HepG2 (cell line): ENCODE data around the gene SLC22A7. TPM values are rescaled to one million over a fixed set of nuclear protein-coding genes. Genes with fewer than 3 reads are reported as not detected.
A peak's percentile ranks its signal among the peaks of the same experiment; 100 is the strongest.

ENCODE experiments used
- AKAP8 ChIP-seq: sonication (generic); formaldehyde crosslinking; IDR thresholded peaks from 2 replicates; pipeline ENCODE4 v1.5.1; 2020; ENCODE audit warnings: mild to moderate bottlenecking, missing genetic modification reagents
- BORCS8-MEF2B ChIP-seq: sonication (generic); formaldehyde crosslinking; IDR thresholded peaks from 2 replicates; pipeline ENCODE4 v1.8.0; 2022; ENCODE audit warnings: mild to moderate bottlenecking, missing genetic modification reagents
- CCDC6 ChIP-seq: sonication (generic); formaldehyde crosslinking; IDR thresholded peaks from 2 replicates; pipeline ENCODE4 v1.8.1; 2022; ENCODE audit warnings: mild to moderate bottlenecking, missing genetic modification reagents, moderate library complexity
- CREB1 ChIP-seq, 2 experiments: fragments of 450-650 bp in 1 of 2; IDR thresholded peaks; 2 replicates each; pipeline ENCODE4 v1.6.1; 2016 to 2017; ENCODE audit warnings: control low read depth in 1 of 2, mild to moderate bottlenecking in 1 of 2, missing compliant biosample characterization in 1 of 2, missing genetic modification characterization in 1 of 2
- ETV6 ChIP-seq: sonication (generic); formaldehyde crosslinking; conservative IDR thresholded peaks from 2 replicates; pipeline ENCODE4 v1.4.0; 2020; ENCODE audit warnings: missing genetic modification reagents
- FOXK1 ChIP-seq: sonication (generic); formaldehyde crosslinking; IDR thresholded peaks from 2 replicates; pipeline ENCODE4 v1.4.0; 2020; ENCODE audit warnings: low read depth, missing genetic modification reagents, borderline replicate concordance
- HES4 ChIP-seq: sonication (generic); formaldehyde crosslinking; IDR thresholded peaks from 2 replicates; pipeline ENCODE4 v1.9.0; 2021; ENCODE audit warnings: mild to moderate bottlenecking, missing genetic modification reagents, borderline replicate concordance
- HOXA3 ChIP-seq: sonication (generic); formaldehyde crosslinking; IDR thresholded peaks from 2 replicates; pipeline ENCODE4 v1.5.0; 2020; ENCODE audit warnings: missing genetic modification reagents
- PHF21A ChIP-seq: sonication (generic); formaldehyde crosslinking; IDR thresholded peaks from 2 replicates; pipeline ENCODE4 v1.5.0; 2020; ENCODE audit warnings: mild to moderate bottlenecking, missing genetic modification reagents
- POLR2AphosphoS5 ChIP-seq: IDR thresholded peaks from 2 replicates; pipeline ENCODE4 v1.6.1; 2012; ENCODE audit warnings: low read depth, low read length
- PPARG ChIP-seq: conservative IDR thresholded peaks from 2 replicates; pipeline ENCODE4 v1.6.1; 2016; ENCODE audit warnings: missing biosample characterization, missing genetic modification reagents
- RARG ChIP-seq: sonication (generic); formaldehyde crosslinking; IDR thresholded peaks from 2 replicates; pipeline ENCODE4 v1.4.0; 2020; ENCODE audit warnings: low read depth, mild to moderate bottlenecking, missing genetic modification reagents
- SCMH1 ChIP-seq: sonication (generic); formaldehyde crosslinking; IDR thresholded peaks from 2 replicates; pipeline ENCODE4 v1.9.0; 2021; ENCODE audit warnings: missing genetic modification reagents, mild to moderate bottlenecking, borderline replicate concordance
- SP5 ChIP-seq: IDR thresholded peaks from 2 replicates; pipeline ENCODE4 v1.6.1; 2016; ENCODE audit warnings: low read depth, borderline replicate concordance
- SRSF1 ChIP-seq: fragments of 200-400 bp; formaldehyde crosslinking; optimal IDR thresholded peaks from 2 replicates; pipeline ENCODE3; 2017; ENCODE audit warnings: mild to moderate bottlenecking, low read depth, low read length, moderate library complexity
- YY1 ChIP-seq: IDR thresholded peaks from 2 replicates; pipeline ENCODE4 v1.6.1; 2011; ENCODE audit warnings: low read length, low read depth, moderate library complexity, mild to moderate bottlenecking; ENCODE audit not compliant: insufficient read depth, insufficient replicate concordance
- ZNF136 ChIP-seq: sonication (generic); formaldehyde crosslinking; IDR thresholded peaks from 2 replicates; pipeline ENCODE4 v1.8.1; 2022; ENCODE audit warnings: low read depth, mild to moderate bottlenecking, moderate library complexity, missing genetic modification reagents
- ZNF180 ChIP-seq: sonication (generic); formaldehyde crosslinking; IDR thresholded peaks from 2 replicates; pipeline ENCODE4 v1.4.0; 2020; ENCODE audit warnings: low read depth, missing genetic modification reagents, borderline replicate concordance
- ZNF34 ChIP-seq: sonication (generic); formaldehyde crosslinking; IDR thresholded peaks from 2 replicates; pipeline ENCODE4 v1.4.0; 2020; ENCODE audit warnings: mild to moderate bottlenecking, missing genetic modification reagents, borderline replicate concordance
- ZNF761 ChIP-seq: sonication (generic); formaldehyde crosslinking; conservative IDR thresholded peaks from 2 replicates; pipeline ENCODE4 v1.4.0; 2020; ENCODE audit warnings: mild to moderate bottlenecking, missing genetic modification reagents
- ZSCAN25 ChIP-seq: sonication (generic); formaldehyde crosslinking; IDR thresholded peaks from 2 replicates; pipeline ENCODE4 v1.8.0; 2022; ENCODE audit warnings: mild to moderate bottlenecking, missing genetic modification reagents
- polyA plus RNA-seq, 8 experiments: library from polyadenylated mRNA; depleted of rRNA in 3 of 8; stranded (reverse) in 7 of 8; unstranded in 1 of 8; fragments of >200 nt; fragmentation: Illumina TruSeq in 4 of 8; extraction: Trizol in 4 of 8; gene quantifications; 2 replicates each; pipeline versions ENCODE4 v1.2.1 to v1.2.3, GENCODE V29; 2011 to 2016; ENCODE audit warnings: low read depth in 4 of 8, missing spikeins in 1 of 8, mixed read lengths in 1 of 8; ENCODE audit not compliant: insufficient read depth in 1 of 8
- total RNA-seq, 5 experiments: library from RNA; depleted of rRNA; stranded (reverse); fragments of >200 nt; fragmentation: Illumina TruSeq; extraction: Trizol; gene quantifications; 2 replicates each; pipeline ENCODE4 v1.2.3, GENCODE V29; 2016; ENCODE audit warnings: low read depth in 1 of 5
- TF ChIP-seq, protein P1 (sequence below): sonication (generic); formaldehyde crosslinking; IDR thresholded peaks from 2 replicates; pipeline ENCODE4 v1.5.0; 2020; ENCODE audit warnings: mild to moderate bottlenecking, missing genetic modification reagents, borderline replicate concordance
- TF ChIP-seq, protein P2 (sequence below): sonication (generic); formaldehyde crosslinking; IDR thresholded peaks from 2 replicates; pipeline ENCODE4 v1.5.0; 2020; ENCODE audit warnings: missing genetic modification reagents
- TF ChIP-seq, protein P3 (sequence below): sonication (generic); formaldehyde crosslinking; conservative IDR thresholded peaks from 2 replicates; pipeline ENCODE4 v1.4.0; 2020; ENCODE audit warnings: missing genetic modification reagents

The SLC22A7 gene
- total and polyA plus RNA-seq, 2 of the 13 experiments (the other 11 are each of a cell fraction or from before 2014, with no cell fraction given) = 5.3 to 22.6 TPM

DNA sequence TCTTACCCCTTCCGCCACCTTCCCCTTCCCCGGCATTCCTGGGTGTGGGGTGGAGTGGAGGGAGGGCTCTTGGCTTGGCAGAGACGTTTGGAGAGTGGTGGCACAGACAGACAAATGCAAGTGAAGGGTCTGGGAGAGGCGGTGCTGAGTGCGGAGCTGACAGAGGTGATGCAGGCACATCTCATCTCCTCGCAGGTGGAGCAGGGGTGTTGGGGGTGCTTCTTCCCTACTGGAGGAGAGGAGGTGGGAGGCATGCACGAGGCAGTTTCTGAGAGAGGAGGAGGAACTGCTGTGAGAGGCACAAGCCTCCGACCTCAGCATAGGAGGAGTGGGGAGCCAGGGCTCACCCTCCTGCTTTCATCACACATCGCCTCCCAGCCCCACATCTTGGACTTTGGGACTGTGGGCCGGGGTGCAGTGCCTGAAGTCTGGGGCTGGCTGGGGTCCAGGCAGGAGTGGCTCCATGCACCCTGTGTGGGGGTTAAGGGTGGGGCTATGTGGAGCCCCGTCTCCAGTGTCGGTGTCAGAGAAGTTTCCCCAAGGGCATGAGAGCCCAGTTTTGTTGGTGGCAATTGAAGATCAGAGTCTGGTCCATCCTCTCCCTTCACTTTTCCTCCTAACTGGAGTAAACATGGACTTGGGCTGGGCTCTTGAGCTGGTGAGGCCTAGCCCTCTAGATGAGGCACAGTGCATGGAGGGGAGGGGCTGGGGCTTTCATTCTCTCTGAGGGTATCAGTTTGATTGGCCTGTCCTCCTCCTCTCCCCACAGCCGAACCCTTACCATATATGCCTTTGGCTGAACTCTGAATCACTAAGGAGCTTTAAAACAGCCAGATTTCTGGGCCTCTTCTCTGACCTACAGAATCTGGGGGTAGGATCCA, 20.2 kb upstream of the SLC22A7 start (continued):
- TF ChIP-seq, protein P1, sequence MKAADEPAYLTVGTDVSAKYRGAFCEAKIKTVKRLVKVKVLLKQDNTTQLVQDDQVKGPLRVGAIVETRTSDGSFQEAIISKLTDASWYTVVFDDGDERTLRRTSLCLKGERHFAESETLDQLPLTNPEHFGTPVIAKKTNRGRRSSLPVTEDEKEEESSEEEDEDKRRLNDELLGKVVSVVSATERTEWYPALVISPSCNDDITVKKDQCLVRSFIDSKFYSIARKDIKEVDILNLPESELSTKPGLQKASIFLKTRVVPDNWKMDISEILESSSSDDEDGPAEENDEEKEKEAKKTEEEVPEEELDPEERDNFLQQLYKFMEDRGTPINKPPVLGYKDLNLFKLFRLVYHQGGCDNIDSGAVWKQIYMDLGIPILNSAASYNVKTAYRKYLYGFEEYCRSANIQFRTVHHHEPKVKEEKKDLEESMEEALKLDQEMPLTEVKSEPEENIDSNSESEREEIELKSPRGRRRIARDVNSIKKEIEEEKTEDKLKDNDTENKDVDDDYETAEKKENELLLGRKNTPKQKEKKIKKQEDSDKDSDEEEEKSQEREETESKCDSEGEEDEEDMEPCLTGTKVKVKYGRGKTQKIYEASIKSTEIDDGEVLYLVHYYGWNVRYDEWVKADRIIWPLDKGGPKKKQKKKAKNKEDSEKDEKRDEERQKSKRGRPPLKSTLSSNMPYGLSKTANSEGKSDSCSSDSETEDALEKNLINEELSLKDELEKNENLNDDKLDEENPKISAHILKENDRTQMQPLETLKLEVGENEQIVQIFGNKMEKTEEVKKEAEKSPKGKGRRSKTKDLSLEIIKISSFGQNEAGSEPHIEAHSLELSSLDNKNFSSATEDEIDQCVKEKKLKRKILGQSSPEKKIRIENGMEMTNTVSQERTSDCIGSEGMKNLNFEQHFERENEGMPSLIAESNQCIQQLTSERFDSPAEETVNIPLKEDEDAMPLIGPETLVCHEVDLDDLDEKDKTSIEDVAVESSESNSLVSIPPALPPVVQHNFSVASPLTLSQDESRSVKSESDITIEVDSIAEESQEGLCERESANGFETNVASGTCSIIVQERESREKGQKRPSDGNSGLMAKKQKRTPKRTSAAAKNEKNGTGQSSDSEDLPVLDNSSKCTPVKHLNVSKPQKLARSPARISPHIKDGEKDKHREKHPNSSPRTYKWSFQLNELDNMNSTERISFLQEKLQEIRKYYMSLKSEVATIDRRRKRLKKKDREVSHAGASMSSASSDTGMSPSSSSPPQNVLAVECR (CRISPR knock-in tag) = no peak
- TF ChIP-seq PHF21A (CRISPR knock-in tag) (peak; percentile 52; the same call in 1 of the 2 replicates), YY1 (peak; percentile 29), ZNF761 (no peak; the same call in 1 of the 2 replicates), POLR2AphosphoS5 (peak; percentile 39; the same call in 1 of the 2 replicates), ZNF180 (CRISPR knock-in tag) (no peak), CREB1 (IDR thresholded peaks at IDR 0.05) (no peak), CREB1 (CRISPR knock-in tag; IDR thresholded peaks at IDR 0.05) (no peak), ZSCAN25 (peak; percentile 88; the same call in 1 of the 2 replicates), FOXK1 (CRISPR knock-in tag) (peak; percentile 73; the same call in 1 of the 2 replicates), ZNF136 (CRISPR knock-in tag) (0 out of 2 replicates have a peak, but pooled peaks have one; percentile 17), RARG (CRISPR knock-in tag) (no peak), HES4 (no peak; the same call in 1 of the 2 replicates), SRSF1 (peak; percentile 32), SCMH1 (CRISPR knock-in tag) (no peak), CCDC6 (CRISPR knock-in tag) (peak; percentile 69; the same call in 1 of the 2 replicates), SP5 (CRISPR knock-in tag) (0 out of 2 replicates have a peak, but pooled peaks have one; percentile 31), AKAP8 (peak; percentile 38; the same call in 1 of the 2 replicates), ETV6 (CRISPR knock-in tag) (no peak), PPARG (CRISPR knock-in tag) (no peak), BORCS8-MEF2B (0 out of 2 replicates have a peak, but pooled peaks have one; percentile 35), ZNF34 (CRISPR knock-in tag) (no peak), HOXA3 (peak; percentile 78; the same call in 1 of the 2 replicates)
- TF ChIP-seq, protein P2, sequence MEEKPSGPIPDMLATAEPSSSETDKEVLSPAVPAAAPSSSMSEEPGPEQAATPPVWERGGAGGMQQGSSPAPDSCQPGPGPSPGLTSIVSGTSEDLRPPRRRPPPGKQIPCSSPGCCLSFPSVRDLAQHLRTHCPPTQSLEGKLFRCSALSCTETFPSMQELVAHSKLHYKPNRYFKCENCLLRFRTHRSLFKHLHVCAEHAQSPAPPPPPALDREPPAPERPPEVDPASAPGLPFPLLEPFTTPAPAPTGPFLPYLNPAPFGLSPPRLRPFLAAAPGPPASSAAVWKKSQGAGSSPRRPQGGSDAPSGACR (CRISPR knock-in tag) = peak; percentile 81
- TF ChIP-seq, protein P3, sequence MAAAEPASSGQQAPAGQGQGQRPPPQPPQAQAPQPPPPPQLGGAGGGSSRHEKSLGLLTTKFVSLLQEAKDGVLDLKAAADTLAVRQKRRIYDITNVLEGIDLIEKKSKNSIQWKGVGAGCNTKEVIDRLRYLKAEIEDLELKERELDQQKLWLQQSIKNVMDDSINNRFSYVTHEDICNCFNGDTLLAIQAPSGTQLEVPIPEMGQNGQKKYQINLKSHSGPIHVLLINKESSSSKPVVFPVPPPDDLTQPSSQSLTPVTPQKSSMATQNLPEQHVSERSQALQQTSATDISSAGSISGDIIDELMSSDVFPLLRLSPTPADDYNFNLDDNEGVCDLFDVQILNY (CRISPR knock-in tag) = no peak
